ENCODE results near the gene ZNF154.
"Not testable (repeated sequence)": the region's sequence is repeated elsewhere in the genome, so short reads cannot be mapped to it uniquely, and the experiment has no call there.

ZNF154 gene

DNA sequence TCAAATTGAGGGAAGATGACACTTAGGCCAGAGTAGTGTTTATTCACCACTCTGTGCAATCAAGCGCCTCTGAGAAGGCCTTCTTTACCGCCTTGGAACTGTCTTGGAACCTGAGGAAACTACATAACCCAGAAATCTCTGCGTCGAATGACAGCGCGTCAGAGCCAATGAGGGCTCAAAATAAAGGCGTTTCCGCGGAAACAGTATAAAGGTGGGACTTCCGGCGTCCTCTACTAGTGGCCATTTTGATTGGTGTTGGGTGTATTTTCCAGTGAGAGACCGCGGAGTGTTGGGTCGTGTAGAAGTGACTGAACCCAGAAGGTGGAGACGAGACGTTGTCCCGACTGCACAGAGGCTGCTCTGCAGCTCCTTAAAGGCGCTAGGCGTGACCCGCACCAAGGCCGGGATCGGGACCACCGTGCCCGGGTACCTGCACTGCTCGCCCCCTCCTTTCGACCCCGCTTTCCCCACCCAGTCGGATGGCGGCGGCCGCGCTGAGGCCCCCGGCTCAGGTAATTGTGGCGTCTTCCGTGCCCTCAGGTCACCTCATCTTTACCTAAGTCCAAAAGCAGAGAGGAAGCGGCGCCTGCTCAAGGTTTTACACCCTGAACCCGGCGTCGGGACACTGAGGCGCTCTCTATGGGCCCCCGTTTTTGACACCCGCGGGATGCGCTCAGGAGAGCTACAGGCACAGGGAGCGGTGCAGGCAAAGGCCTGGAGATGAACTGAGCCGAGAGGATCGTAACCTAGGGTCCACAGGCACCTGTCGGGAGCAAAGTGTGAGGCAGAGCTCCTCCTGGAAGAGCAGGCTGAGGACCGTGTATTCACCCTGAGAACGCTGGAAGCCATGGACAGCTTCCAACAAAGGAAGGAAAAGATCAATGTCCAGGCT lies 37.8 kb upstream of the ZNF154 start, which contains the start of gene ZNF776:
Gene ZNF776, plus strand, starts transcription at position 236 of the 892 bp plus-strand sequence. Its CDS starts 244 bp downstream, at position 480.
- DNase-seq (ENCODE audit: low read depth), result peak; percentile 94
- H3K4me3 ChIP-seq (ENCODE audit: low read depth, low read length), result peak within 1 kb of the TSS; percentile 88
- TF ChIP-seq CTCF (conservative IDR thresholded peaks at IDR 0.05; ENCODE audit: low read depth, low read length), result no peak

- DNase-seq (ENCODE audit: low read depth); H3K4me3 ChIP-seq (ENCODE audit: low read depth, low read length): not testable (repeated sequence)
Observed at GRCh38 chr19:57738770-57739169, 29.8 kb upstream of the ZNF154 start.

GRCh38 chr19:57738320-57738719 lies 29.3 kb upstream of the ZNF154 start:
- not testable (repeated sequence) for H3K4me3 ChIP-seq (ENCODE audit: low read depth, low read length)
- DNase-seq (ENCODE audit: low read depth), result peak; percentile 67
- peak; percentile 59 for TF ChIP-seq CTCF (conservative IDR thresholded peaks at IDR 0.05; ENCODE audit: low read depth, low read length)

- peak; percentile 7 for DNase-seq (ENCODE audit: low read depth)
- H3K4me3 ChIP-seq (ENCODE audit: low read depth, low read length), result no peak overlapping the region
- TF ChIP-seq CTCF (conservative IDR thresholded peaks at IDR 0.05; ENCODE audit: low read depth, low read length), result no peak
Observed at GRCh38 chr19:57720878-57721277, 11.9 kb upstream of the ZNF154 start.

DNA sequence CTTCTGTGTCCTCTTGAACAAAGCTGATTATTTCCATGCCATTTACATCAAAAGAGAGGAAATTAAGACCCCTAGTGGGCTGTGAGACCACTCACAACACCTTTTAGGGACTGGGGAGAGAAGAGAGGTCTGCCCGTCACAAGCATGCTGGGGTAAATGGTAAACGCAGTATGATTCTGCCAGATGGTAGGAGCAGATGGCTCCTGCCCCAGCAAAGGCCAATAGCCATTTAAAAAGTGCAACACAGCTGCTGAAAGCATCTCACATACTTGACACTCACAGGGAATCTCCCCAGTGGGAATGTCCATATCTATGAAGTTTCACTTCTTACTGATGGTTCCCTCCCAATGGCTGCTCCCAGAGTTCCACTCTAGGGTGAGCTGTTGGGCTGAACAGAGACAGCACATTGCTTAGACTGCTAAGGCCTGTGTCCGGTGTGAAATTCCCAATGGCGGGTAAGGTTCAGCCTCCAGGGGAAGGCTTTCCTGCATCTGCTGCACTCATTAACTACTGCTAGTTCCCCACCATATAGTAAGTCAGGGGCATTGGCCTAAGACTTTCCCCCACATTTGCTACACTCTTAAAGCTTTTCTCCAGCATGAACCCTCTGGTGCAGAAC lies 11.0 kb upstream of the ZNF154 start:
- no peak for TF ChIP-seq CTCF (conservative IDR thresholded peaks at IDR 0.05; ENCODE audit: low read depth, low read length)
- no peak for DNase-seq (ENCODE audit: low read depth)
- H3K4me3 ChIP-seq (ENCODE audit: low read depth, low read length), result no peak overlapping the region

DNA sequence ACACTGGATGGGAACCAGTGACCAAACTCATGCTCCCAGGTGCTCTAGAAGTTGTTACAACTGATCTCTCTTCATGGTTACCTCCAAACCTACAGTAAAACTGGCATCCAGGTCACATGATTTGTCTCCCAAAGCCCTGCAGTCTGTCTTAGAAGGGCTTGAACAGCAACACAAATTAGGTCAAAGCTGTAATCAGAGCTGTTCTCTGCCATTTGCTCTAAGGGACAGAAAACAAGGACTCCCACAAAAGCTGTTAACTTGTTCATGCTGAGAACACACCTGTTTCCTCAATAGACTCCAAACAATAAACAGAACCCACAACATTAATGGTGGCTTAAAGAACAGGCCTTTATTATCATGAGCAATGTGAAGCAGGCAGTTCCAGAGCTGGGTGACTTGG lies 10.4 kb upstream of the ZNF154 start:
- TF ChIP-seq CTCF (conservative IDR thresholded peaks at IDR 0.05; ENCODE audit: low read depth, low read length), result no peak
- no peak overlapping the region for H3K4me3 ChIP-seq (ENCODE audit: low read depth, low read length)
- DNase-seq (ENCODE audit: low read depth), result no peak

DNA sequence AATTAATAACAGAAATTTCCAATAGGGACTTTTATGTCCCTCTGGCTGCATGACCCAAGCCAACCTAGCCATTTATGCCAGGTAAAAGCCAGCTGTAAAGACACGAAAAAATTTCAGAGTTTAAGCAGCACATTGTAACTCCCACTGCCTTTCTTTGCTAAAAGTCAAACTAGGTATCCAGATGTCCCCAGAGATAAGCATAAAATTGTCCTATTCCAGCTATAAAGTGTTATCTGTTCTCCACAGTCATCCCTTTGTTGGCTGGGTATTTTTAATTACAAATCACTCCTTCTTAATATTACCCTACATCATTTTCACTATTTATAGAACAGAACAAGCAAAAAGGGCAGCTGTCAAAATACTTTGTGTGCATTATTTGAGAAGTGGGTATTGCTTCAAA lies 3.2 kb upstream of the ZNF154 start:
- no peak overlapping the region for H3K4me3 ChIP-seq (ENCODE audit: low read depth, low read length)
- no peak for DNase-seq (ENCODE audit: low read depth)
- no peak for TF ChIP-seq CTCF (conservative IDR thresholded peaks at IDR 0.05; ENCODE audit: low read depth, low read length)
